ENCODE results near the gene LCN10. TPM values are rescaled to one million over a fixed set of nuclear protein-coding genes. Genes with fewer than 3 reads are reported as not detected.

The LCN10 gene
- total RNA-seq, 1 donor from 2014 or later: not detected

DNA sequence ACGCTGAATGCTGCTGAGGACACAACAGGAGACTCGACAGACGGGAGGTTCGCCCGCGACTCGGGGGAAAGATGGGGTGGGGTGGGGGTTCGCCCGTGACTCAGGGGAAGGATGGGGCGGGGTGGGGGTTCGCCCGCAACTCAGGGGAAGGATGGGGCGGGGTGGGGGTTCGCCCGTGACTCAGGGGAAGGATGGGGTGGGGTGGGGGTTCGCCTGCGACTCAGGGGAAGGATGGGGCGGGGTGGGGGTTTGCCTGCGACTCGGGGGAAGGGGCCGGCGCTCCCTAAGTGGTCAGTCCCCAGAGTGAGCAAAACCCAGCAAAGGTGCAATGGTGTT lies 3.4 kb upstream of the LCN10 start:
- peaks cover 3% of the 10 kb centered on the region for H3K27me3 Mint-ChIP-seq (ENCODE audit: low read depth)
- DNase-seq (ENCODE audit: low spot score): no peak

DNA sequence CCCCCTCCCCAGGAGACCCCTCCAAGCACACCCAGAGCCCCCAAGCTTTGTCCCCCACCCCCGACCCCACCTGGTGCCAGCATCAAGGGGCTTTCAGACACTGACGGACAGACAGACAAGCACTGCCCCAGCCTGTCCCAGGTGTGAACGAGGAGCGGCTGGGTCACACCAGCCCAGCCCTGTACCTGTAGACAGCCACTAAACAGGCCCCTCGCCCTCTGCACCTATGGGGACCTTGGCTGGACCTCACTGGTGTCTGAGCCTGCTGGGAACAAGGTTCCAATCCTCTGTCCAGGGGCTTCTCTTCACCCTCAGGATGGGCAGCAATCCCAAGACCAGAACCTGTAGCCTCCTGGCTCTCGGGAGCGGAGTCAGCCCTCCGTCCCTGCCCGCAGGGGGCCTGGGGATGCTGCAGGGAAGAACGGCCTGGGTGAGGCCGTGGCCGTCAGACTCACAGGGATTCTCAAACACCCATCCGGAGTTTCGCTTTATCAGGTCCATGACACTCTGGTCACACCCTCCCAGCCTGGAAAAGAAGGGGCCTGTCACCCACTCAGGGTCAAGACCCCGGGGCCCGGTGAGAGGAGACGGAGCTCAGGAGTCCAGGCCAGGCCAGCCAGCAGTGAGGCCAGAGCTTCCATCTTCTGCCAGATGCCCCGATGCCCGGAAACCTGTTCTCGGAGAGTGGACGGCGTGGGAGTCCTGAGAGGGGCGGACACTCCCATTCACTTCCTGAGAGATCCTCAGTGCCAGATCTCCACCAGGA lies 2.8 kb upstream of the LCN10 start:
- no peak for DNase-seq (ENCODE audit: low spot score)
- Mint-ChIP-seq H3K4me1 (ENCODE audit: low read depth) (no peaks in the 10 kb centered on the region), H3K36me3 (ENCODE audit: low read depth) (no peaks in the 10 kb centered on the region), H3K4me3 (ENCODE audit: unreplicated experiment) (no peak overlapping the region), H3K27me3 (ENCODE audit: low read depth) (no peaks in the 10 kb centered on the region), H3K9me3 (ENCODE audit: low read depth) (no peaks in the 10 kb centered on the region), H3K27ac (ENCODE audit: unreplicated experiment) (no peak overlapping the region)
- TF ChIP-seq CTCF (IDR thresholded peaks at IDR 0.05): no peak

More for the DNA sequence above, 3.4 kb upstream of the LCN10 start:
- Mint-ChIP-seq H3K9me3 (ENCODE audit: low read depth) (no peaks in the 10 kb centered on the region), H3K4me3 (ENCODE audit: unreplicated experiment) (no peak overlapping the region), H3K36me3 (ENCODE audit: low read depth) (no peaks in the 10 kb centered on the region), H3K27ac (ENCODE audit: unreplicated experiment) (no peak overlapping the region), H3K4me1 (ENCODE audit: low read depth) (no peaks in the 10 kb centered on the region)
- no peak for TF ChIP-seq CTCF (IDR thresholded peaks at IDR 0.05)

DNA sequence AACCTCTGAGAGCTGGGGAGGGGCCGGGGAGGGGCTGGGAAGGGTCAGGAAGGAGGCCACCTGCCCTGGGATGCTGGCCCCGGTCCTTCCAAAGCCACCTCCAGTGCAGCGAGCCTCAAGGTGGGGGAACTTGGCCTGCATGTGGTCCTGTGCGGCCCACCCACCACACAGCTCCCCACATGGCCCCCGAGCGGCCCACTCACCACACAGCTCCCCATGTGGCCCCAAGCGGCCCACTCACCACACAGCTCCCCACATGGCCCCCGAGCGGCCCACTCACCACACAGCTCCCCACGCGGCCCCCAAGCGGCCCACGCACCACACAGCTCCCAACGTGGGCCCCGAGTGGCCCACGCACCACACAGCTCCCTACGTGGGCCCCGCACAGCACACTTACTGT lies 2.0 kb upstream of the LCN10 start:
- peaks cover 2% of the 10 kb centered on the region for H3K27me3 Mint-ChIP-seq (ENCODE audit: low read depth)
- no peaks in the 10 kb centered on the region for H3K4me1 Mint-ChIP-seq (ENCODE audit: low read depth)
- H3K27ac Mint-ChIP-seq (ENCODE audit: unreplicated experiment): no peak overlapping the region
- H3K9me3 Mint-ChIP-seq (ENCODE audit: low read depth): no peaks in the 10 kb centered on the region
- DNase-seq (ENCODE audit: low spot score): no peak
- TF ChIP-seq CTCF (IDR thresholded peaks at IDR 0.05): no peak
- no peak overlapping the region for H3K4me3 Mint-ChIP-seq (ENCODE audit: unreplicated experiment)
- no peaks in the 10 kb centered on the region for H3K36me3 Mint-ChIP-seq (ENCODE audit: low read depth)

DNA sequence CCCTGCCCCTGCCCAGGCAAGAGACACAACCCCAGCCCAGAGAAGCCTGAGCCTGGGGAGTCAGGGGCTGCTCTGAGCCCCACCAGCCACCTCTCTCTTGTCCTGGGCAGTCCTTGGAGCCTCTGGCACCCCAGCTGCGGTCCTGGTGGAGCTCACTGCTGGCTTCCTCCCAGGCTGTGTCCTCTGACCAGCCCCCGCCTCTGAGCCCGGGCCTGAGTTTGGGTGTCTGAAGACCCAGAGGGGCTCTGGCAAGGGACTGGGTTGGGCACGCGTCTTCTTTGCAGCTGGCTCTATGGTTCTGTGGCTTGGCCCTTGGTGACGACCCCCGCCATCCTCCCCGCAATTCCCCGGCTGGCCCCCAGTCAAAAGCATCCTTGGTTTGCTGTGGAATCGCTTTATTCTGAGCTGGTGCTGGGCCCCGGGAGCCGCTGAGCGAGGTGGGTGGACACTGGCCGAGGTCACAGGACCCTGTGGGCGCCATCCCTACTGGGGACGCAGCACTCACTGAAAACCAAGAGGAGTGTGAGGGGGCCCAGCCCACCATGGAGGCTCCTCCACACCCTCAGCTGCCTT lies 985 bp upstream of the LCN10 start:
- no peak for TF ChIP-seq CTCF (IDR thresholded peaks at IDR 0.05)
- Mint-ChIP-seq H3K27ac (ENCODE audit: unreplicated experiment) (no peak overlapping the region), H3K36me3 (ENCODE audit: low read depth) (no peaks in the 10 kb centered on the region), H3K4me3 (ENCODE audit: unreplicated experiment) (no peak overlapping the region), H3K9me3 (ENCODE audit: low read depth) (no peaks in the 10 kb centered on the region), H3K27me3 (ENCODE audit: low read depth) (peaks cover 6% of the 10 kb centered on the region), H3K4me1 (ENCODE audit: low read depth) (no peaks in the 10 kb centered on the region)
- peak; percentile 77 for DNase-seq (ENCODE audit: low spot score)

- Mint-ChIP-seq H3K27ac (ENCODE audit: unreplicated experiment) (no peak overlapping the region), H3K4me3 (ENCODE audit: unreplicated experiment) (no peak overlapping the region), H3K9me3 (ENCODE audit: low read depth) (no peaks in the 10 kb centered on the region), H3K36me3 (ENCODE audit: low read depth) (no peaks in the 10 kb centered on the region), H3K27me3 (ENCODE audit: low read depth) (peaks cover 8% of the 10 kb centered on the region), H3K4me1 (ENCODE audit: low read depth) (no peaks in the 10 kb centered on the region)
- no peak for DNase-seq (ENCODE audit: low spot score)
- no peak for TF ChIP-seq CTCF (IDR thresholded peaks at IDR 0.05)
Observed at GRCh38 chr9:136741883-136742571, 713 bp downstream of the LCN10 start.

Measured in chondrocyte (in vitro differentiated cells).